Trophoblast cell (in vitro differentiated cells and primary cell): Measurements from ENCODE around the gene TMEM234.

Source experiments
- DNase-seq, 2 donors: peaks; one replicate each; pipeline ENCODE4 v3.0.0-alpha.2; 2016
- H2AFZ ChIP-seq: 2 replicates; pipeline ENCODE4 v1.6.1; 2013; ENCODE audit warnings: low read length, moderate library complexity, mild to moderate bottlenecking; ENCODE audit not compliant: insufficient read depth, poor library complexity
- H2AK5ac ChIP-seq: 2 replicates; pipeline ENCODE4 v1.6.1; 2013; ENCODE audit warnings: mild to moderate bottlenecking, low read length
- H2BK120ac ChIP-seq: 2 replicates; pipeline ENCODE4 v1.6.1; 2013; ENCODE audit warnings: low read length, mild to moderate bottlenecking, moderate library complexity; ENCODE audit not compliant: insufficient read depth, poor library complexity
- H2BK12ac ChIP-seq: 2 replicates; pipeline ENCODE4 v1.6.1; 2013; ENCODE audit warnings: mild to moderate bottlenecking, low read length, moderate library complexity
- H2BK5ac ChIP-seq: 2 replicates; pipeline ENCODE4 v1.6.1; 2013; ENCODE audit warnings: low read length, low read depth, moderate library complexity, mild to moderate bottlenecking; ENCODE audit not compliant: poor library complexity
- H3K14ac ChIP-seq: 2 replicates; pipeline ENCODE4 v1.6.1; 2013; ENCODE audit warnings: mild to moderate bottlenecking, low read length
- H3K18ac ChIP-seq: 2 replicates; pipeline ENCODE4 v1.6.1; 2013; ENCODE audit warnings: mild to moderate bottlenecking, low read length
- H3K23ac ChIP-seq: 2 replicates; pipeline ENCODE4 v1.6.1; 2013; ENCODE audit warnings: low read length
- H3K27ac ChIP-seq: 2 replicates; pipeline ENCODE4 v1.5.1; 2013; ENCODE audit warnings: low read depth, mild to moderate bottlenecking, inconsistent platforms, low read length, moderate library complexity
- H3K27me3 ChIP-seq: 2 replicates; pipeline ENCODE4 v1.6.1; 2013; ENCODE audit warnings: inconsistent platforms, mild to moderate bottlenecking, low read length, moderate library complexity; ENCODE audit not compliant: insufficient read depth
- H3K36me3 ChIP-seq, 2 experiments: 1 replicate in 1 of 2; 2 replicates in 1 of 2; pipeline ENCODE4 v1.6.1; 2013; ENCODE audit warnings: low read length in 2 of 2, mild to moderate bottlenecking in 2 of 2, moderate library complexity in 1 of 2; ENCODE audit not compliant: insufficient read depth in 2 of 2, control insufficient read depth in 1 of 2
- H3K4ac ChIP-seq: 2 replicates; pipeline ENCODE4 v1.6.1; 2013; ENCODE audit warnings: low read depth, mild to moderate bottlenecking, low read length, moderate library complexity
- H3K4me1 ChIP-seq, 2 experiments: 1 replicate in 1 of 2; 2 replicates in 1 of 2; pipeline ENCODE4 v1.6.1; 2013; ENCODE audit warnings: low read length in 2 of 2, mild to moderate bottlenecking in 2 of 2, moderate library complexity in 1 of 2; ENCODE audit not compliant: insufficient read depth in 2 of 2, control insufficient read depth in 1 of 2
- H3K4me2 ChIP-seq: 2 replicates; pipeline ENCODE4 v1.6.1; 2013; ENCODE audit warnings: inconsistent platforms, mild to moderate bottlenecking, low read length, moderate library complexity
- H3K4me3 ChIP-seq: 2 replicates; pipeline ENCODE4 v1.5.1; 2013; ENCODE audit warnings: mild to moderate bottlenecking, low read depth, low read length, inconsistent platforms
- H3K79me1 ChIP-seq: one replicate; pipeline ENCODE4 v1.6.1; 2013; ENCODE audit warnings: low read length
- H3K79me2 ChIP-seq: 2 replicates; pipeline ENCODE4 v1.6.1; 2013; ENCODE audit warnings: low read length, mild to moderate bottlenecking; ENCODE audit not compliant: control insufficient read depth, insufficient read depth, poor library complexity
- H3K9ac ChIP-seq: 2 replicates; pipeline ENCODE4 v1.6.1; 2013; ENCODE audit warnings: mild to moderate bottlenecking, low read length
- H3K9me3 ChIP-seq: 2 replicates; pipeline ENCODE4 v1.6.1; 2013; ENCODE audit warnings: low read depth, mild to moderate bottlenecking, control low read depth, inconsistent platforms, low read length; ENCODE audit not compliant: insufficient read depth
- H4K12ac ChIP-seq: 2 replicates; pipeline ENCODE4 v1.6.1; 2013; ENCODE audit warnings: low read depth, mild to moderate bottlenecking, low read length, moderate library complexity
- H4K8ac ChIP-seq: 2 replicates; pipeline ENCODE4 v1.6.1; 2013; ENCODE audit warnings: low read depth, mild to moderate bottlenecking, low read length, moderate library complexity
- H4K91ac ChIP-seq: one replicate; pipeline ENCODE4 v1.6.1; 2013; ENCODE audit warnings: low read depth, mild to moderate bottlenecking, low read length, moderate library complexity
- WGBS: extraction: QIAGEN DNeasy Blood & Tissue Kit; methylation state at CpG from one replicate; pipeline ENCODE4 v1.1.7; 2013; ENCODE audit warnings: missing lambda C conversion rate; ENCODE audit not compliant: insufficient read length, insufficient coverage; ENCODE audit errors: extremely low coverage; 5-methylcytosine and 5-hydroxymethylcytosine counted together

Gene TMEM234

DNA sequence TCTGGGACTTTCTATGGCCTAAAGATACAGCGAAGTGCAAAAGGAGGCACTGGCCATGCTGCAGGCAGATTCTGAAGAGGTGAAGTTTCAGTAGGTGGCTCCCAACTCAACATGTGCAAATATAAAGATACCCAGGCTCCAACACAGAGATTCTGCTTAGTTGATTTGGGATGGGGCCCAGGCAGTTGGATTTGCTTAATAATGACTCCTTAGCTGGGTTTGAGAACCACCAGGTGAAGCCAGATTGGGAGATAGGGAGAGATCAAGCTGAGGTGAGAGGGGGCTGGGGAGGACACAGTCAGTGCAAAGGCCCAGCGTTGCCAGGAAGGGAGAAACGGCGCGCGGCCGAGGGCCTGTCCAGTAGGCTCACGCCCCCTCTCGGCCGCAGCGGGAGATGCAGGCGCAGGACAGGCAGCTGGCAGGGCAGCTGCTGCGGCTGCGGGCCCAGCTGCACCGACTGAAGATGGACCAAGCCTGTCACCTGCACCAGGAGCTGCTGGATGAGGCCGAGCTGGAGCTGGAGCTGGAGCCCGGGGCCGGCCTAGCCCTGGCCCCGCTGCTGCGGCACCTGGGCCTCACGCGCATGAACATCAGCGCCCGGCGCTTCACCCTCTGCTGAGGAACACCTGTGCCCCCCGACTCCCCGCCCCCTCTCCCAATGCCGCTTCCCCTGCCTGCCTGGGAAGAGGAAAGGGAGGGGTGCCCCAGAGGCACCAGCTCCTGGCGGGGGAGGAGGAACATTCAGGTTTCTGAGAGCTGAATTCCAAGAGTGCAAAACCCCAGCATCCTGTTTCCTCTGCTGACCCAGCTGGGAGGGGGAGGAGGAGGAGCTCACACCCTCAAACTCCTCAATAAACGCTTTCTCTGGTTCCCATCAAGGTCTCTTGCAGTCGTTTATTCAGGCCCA, 26.1 kb upstream of the TMEM234 start:
- Histone ChIP-seq H2BK5ac (no peak overlapping the region), H3K14ac (no peak overlapping the region), H3K18ac (no peak overlapping the region), H4K8ac (no peak overlapping the region), H2AFZ (no peak overlapping the region), H2BK120ac (no peak overlapping the region), H3K4me2 (peak overlapping the region; percentile 61), H3K4ac (no peak overlapping the region), H3K23ac (no peak overlapping the region), H3K36me3 (no peaks in the 10 kb centered on the region), H3K79me1 (no peaks in the 10 kb centered on the region), H3K9me3 (no peaks in the 10 kb centered on the region), H3K9ac (no peak overlapping the region), H3K27ac (no peak overlapping the region), H4K91ac (no peak overlapping the region), H3K27me3 (no peaks in the 10 kb centered on the region), H2BK12ac (no peak overlapping the region), H4K12ac (no peak overlapping the region), H3K4me1 (peaks cover 2% of the 10 kb centered on the region in 2 experiments), H3K79me2 (no peaks in the 10 kb centered on the region), H2AK5ac (no peak overlapping the region), H3K4me3 (no peak overlapping the region)
- WGBS: no CpG with 5 or more reads among the region's 31 CpGs
- DNase-seq: peak; percentile 88 to 94

GRCh38 chr1:32247452-32247851, 25.3 kb upstream of the TMEM234 start:
- H4K12ac ChIP-seq: no peak overlapping the region
- no peak overlapping the region for H4K91ac ChIP-seq
- H3K27ac ChIP-seq: no peak overlapping the region
- H2BK120ac ChIP-seq: no peak overlapping the region
- no peak overlapping the region for H3K4me3 ChIP-seq
- H2BK5ac ChIP-seq: no peak overlapping the region
- H3K18ac ChIP-seq: no peak overlapping the region
- H3K4ac ChIP-seq: no peak overlapping the region
- H3K4me1 ChIP-seq: peaks cover 2 to 4% of the 10 kb centered on the region in 2 experiments
- no peaks in the 10 kb centered on the region for H3K79me2 ChIP-seq
- no peak overlapping the region for H4K8ac ChIP-seq
- no peak overlapping the region for H2AK5ac ChIP-seq
- H3K23ac ChIP-seq: no peak overlapping the region
- DNase-seq: no peak
- H2AFZ ChIP-seq: no peak overlapping the region
- H3K79me1 ChIP-seq: no peaks in the 10 kb centered on the region
- no peaks in the 10 kb centered on the region for H3K9me3 ChIP-seq
- no peak overlapping the region for H2BK12ac ChIP-seq
- no peak overlapping the region for H3K14ac ChIP-seq
- no peaks in the 10 kb centered on the region for H3K27me3 ChIP-seq
- H3K36me3 ChIP-seq: no peaks in the 10 kb centered on the region
- H3K4me2 ChIP-seq: no peak overlapping the region
- no CpG with 5 or more reads among the region's 12 CpGs for WGBS
- no peak overlapping the region for H3K9ac ChIP-seq

DNA sequence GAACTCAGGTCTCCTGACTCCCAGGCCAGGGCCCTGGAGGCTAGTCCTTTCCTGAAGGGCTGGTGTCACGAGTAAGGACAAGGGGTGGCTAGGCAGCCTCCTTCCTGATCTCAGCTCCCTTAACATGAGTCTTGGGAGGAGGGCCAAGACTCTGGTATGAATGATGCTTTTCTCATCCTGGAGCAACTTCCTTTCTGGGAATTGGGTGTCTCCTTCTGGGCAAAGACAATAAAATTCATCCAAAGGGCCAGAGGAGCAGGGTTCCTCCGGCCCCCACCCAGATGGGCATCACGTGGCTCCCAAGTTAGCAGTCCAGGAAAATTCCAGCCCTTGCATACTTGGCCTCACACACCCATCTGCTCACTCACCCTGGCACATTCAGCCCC, 24.7 kb upstream of the TMEM234 start, which contains the start of gene FAM167B:
Gene FAM167B (plus strand): TSS at position 335 of the 386 bp plus-strand sequence. CDS start 200 bp downstream, outside the sequence.
- Histone ChIP-seq H3K14ac (no peak within 1 kb of the TSS), H3K27ac (no peak within 1 kb of the TSS), H4K8ac (no peak within 1 kb of the TSS), H3K9me3 (no peaks in the 10 kb centered on the region), H2BK120ac (no peak within 1 kb of the TSS), H3K23ac (no peak within 1 kb of the TSS), H3K9ac (no peak within 1 kb of the TSS), H3K36me3 (no peaks in the 10 kb centered on the region), H2BK12ac (no peak within 1 kb of the TSS), H3K4ac (no peak within 1 kb of the TSS), H4K91ac (no peak within 1 kb of the TSS), H3K79me2 (no peaks in the 10 kb centered on the region), H3K18ac (no peak within 1 kb of the TSS), H3K4me1 (peaks cover 2 to 5% of the 10 kb centered on the region in 2 experiments), H2AFZ (no peak within 1 kb of the TSS), H2AK5ac (no peak within 1 kb of the TSS), H3K4me3 (no peak within 1 kb of the TSS), H4K12ac (no peak within 1 kb of the TSS), H3K4me2 (peak within 1 kb of the TSS; percentile 61), H3K27me3 (no peaks in the 10 kb centered on the region), H3K79me1 (no peaks in the 10 kb centered on the region), H2BK5ac (no peak within 1 kb of the TSS)
- no CpG with 5 or more reads among the region's 3 CpGs for WGBS
- no peak for DNase-seq

- H4K91ac ChIP-seq: no peak overlapping the region
- no peak overlapping the region for H3K23ac ChIP-seq
- peaks cover 2 to 15% of the 10 kb centered on the region in 2 experiments for H3K4me1 ChIP-seq
- no CpG with 5 or more reads among the region's 7 CpGs for WGBS
- H2BK5ac ChIP-seq: no peak overlapping the region
- no peak overlapping the region for H3K27ac ChIP-seq
- no peak overlapping the region for H3K4ac ChIP-seq
- H3K36me3 ChIP-seq: no peaks in the 10 kb centered on the region
- no peaks in the 10 kb centered on the region for H3K79me2 ChIP-seq
- no peak overlapping the region for H3K18ac ChIP-seq
- H2BK12ac ChIP-seq: no peak overlapping the region
- H2AFZ ChIP-seq: no peak overlapping the region
- H3K9ac ChIP-seq: no peak overlapping the region
- no peaks in the 10 kb centered on the region for H3K79me1 ChIP-seq
- no peak overlapping the region for H2AK5ac ChIP-seq
- H3K14ac ChIP-seq: no peak overlapping the region
- no peak overlapping the region for H4K12ac ChIP-seq
- DNase-seq: peak in 1 of 2 donors; percentile 32
- H4K8ac ChIP-seq: no peak overlapping the region
- no peaks in the 10 kb centered on the region for H3K9me3 ChIP-seq
- no peak overlapping the region for H2BK120ac ChIP-seq
- H3K27me3 ChIP-seq: no peaks in the 10 kb centered on the region
- no peak overlapping the region for H3K4me3 ChIP-seq
- H3K4me2 ChIP-seq: peak overlapping the region; percentile 19
Observed at GRCh38 chr1:32242341-32242851, 20.2 kb upstream of the TMEM234 start.
